WTC11 (cell line): ENCODE results near the gene CHAC1. TPM values are rescaled to one million over a fixed set of nuclear protein-coding genes. Genes with fewer than 3 reads are reported as not detected.

Experiments used
- ATAC-seq: fragments of 200-7000 bp; cut with Tn5 transposase; 2 replicates; pipeline ENCODE4 v1.10.0; 2021; ENCODE audit warnings: mild to moderate bottlenecking, moderate library complexity
- CTCF ChIA-PET: fragments of 300-600 bp; sonication (Branson Sonifier 250); formaldehyde crosslinking; loops from one replicate; lab custom pipeline; 2021; ENCODE audit warnings: antibody characterized with exemption; lab: Charles Lee
- POLR2A ChIA-PET: fragments of 350-600 bp; sonication (Branson Sonifier 250); formaldehyde crosslinking; loops from one replicate; lab custom pipeline; 2021; ENCODE audit warnings: antibody characterized with exemption; lab: Charles Lee
- DNase-seq: peaks from one replicate; pipeline ENCODE4 v3.0.0; 2021; ENCODE audit warnings: low spot score
- H3K27ac Mint-ChIP-seq: 2 replicates; pipeline ENCODE4 v1.8.0; 2021; ENCODE audit warnings: mixed read lengths
- H3K27me3 Mint-ChIP-seq: 2 replicates; pipeline ENCODE4 v1.8.0; 2021; ENCODE audit warnings: low read depth, mild to moderate bottlenecking, moderate library complexity, mixed read lengths
- H3K36me3 Mint-ChIP-seq: 2 replicates; pipeline ENCODE4 v1.8.0; 2021; ENCODE audit warnings: mixed read lengths
- H3K4me1 Mint-ChIP-seq: 2 replicates; pipeline ENCODE4 v1.8.0; 2022; ENCODE audit warnings: mixed read lengths
- H3K4me3 Mint-ChIP-seq: 2 replicates; pipeline ENCODE4 v1.8.0; 2021; ENCODE audit warnings: mild to moderate bottlenecking, moderate library complexity, mixed read lengths
- H3K9me3 Mint-ChIP-seq: 2 replicates; pipeline ENCODE4 v1.8.0; 2021; ENCODE audit warnings: mixed read lengths
- CREB1 ChIP-seq: sonication (generic); formaldehyde crosslinking; IDR thresholded peaks from 2 replicates; pipeline ENCODE4 v1.8.0; 2023; ENCODE audit warnings: mild to moderate bottlenecking, missing genetic modification reagents
- ELF4 ChIP-seq: sonication (generic); formaldehyde crosslinking; IDR thresholded peaks from 2 replicates; pipeline ENCODE4 v1.8.1; 2022; ENCODE audit warnings: low read depth, mild to moderate bottlenecking, moderate library complexity, missing genetic modification reagents
- JUN ChIP-seq: sonication (generic); formaldehyde crosslinking; IDR thresholded peaks from 2 replicates; pipeline ENCODE4 v1.8.0; 2023; ENCODE audit warnings: mild to moderate bottlenecking, missing genetic modification reagents
- KAT7 ChIP-seq: sonication (generic); formaldehyde crosslinking; IDR thresholded peaks from 2 replicates; pipeline ENCODE4 v1.8.1; 2023; ENCODE audit warnings: missing genetic modification reagents, mild to moderate bottlenecking, borderline replicate concordance
- MXD4 ChIP-seq: fragments of 250-450 bp; sonication (Bioruptor Pico); IDR thresholded peaks from 2 replicates; pipeline ENCODE4 v1.8.0; 2021; ENCODE audit warnings: mild to moderate bottlenecking, moderate library complexity, borderline replicate concordance
- MYBL2 ChIP-seq: sonication (generic); formaldehyde crosslinking; IDR thresholded peaks from 2 replicates; pipeline ENCODE4 v1.8.1; 2023; ENCODE audit warnings: mild to moderate bottlenecking, moderate library complexity, missing genetic modification reagents
- NR3C1 ChIP-seq: sonication (generic); formaldehyde crosslinking; conservative IDR thresholded peaks from 2 replicates; pipeline ENCODE4 v1.8.1; 2023; ENCODE audit warnings: low read depth, mild to moderate bottlenecking, missing genetic modification reagents
- SP1 ChIP-seq: sonication (generic); formaldehyde crosslinking; conservative IDR thresholded peaks from 2 replicates; pipeline ENCODE4 v1.8.1; 2022; ENCODE audit warnings: missing genetic modification reagents
- total RNA-seq: library from RNA; stranded (reverse); gene quantifications from 3 replicates; pipeline ENCODE4 v1.2.3, GENCODE V29; 2021
- TF ChIP-seq, protein P1 (sequence below): fragments of 200-600 bp; IDR thresholded peaks from 2 replicates; pipeline ENCODE4 v1.8.0; 2022; ENCODE audit warnings: antibody characterized with exemption
- TF ChIP-seq, protein P2 (sequence below): sonication (generic); formaldehyde crosslinking; IDR thresholded peaks from 2 replicates; pipeline ENCODE4 v1.8.1; 2023; ENCODE audit warnings: mild to moderate bottlenecking, missing genetic modification reagents, moderate library complexity
- TF ChIP-seq, protein P3 (sequence below): sonication (generic); formaldehyde crosslinking; IDR thresholded peaks from 2 replicates; pipeline ENCODE4 v1.8.1; 2022; ENCODE audit warnings: low read depth, mild to moderate bottlenecking, moderate library complexity, missing genetic modification reagents, borderline replicate concordance
- TF ChIP-seq, protein P4 (sequence below): fragments of 250-450 bp; sonication (Bioruptor Pico); IDR thresholded peaks from 2 replicates; pipeline ENCODE4 v1.9.0; 2021; ENCODE audit warnings: mild to moderate bottlenecking
- TF ChIP-seq, protein P5 (sequence below): sonication (generic); formaldehyde crosslinking; conservative IDR thresholded peaks from 2 replicates; pipeline ENCODE4 v1.8.1; 2023; ENCODE audit warnings: mild to moderate bottlenecking, low read depth, missing genetic modification reagents, moderate library complexity
- TF ChIP-seq, protein P6 (sequence below): sonication (generic); formaldehyde crosslinking; IDR thresholded peaks from 2 replicates; pipeline ENCODE4 v1.8.1; 2023; ENCODE audit warnings: mild to moderate bottlenecking, missing genetic modification reagents
- TF ChIP-seq, protein P7 (sequence below): fragments of 250-450 bp; sonication (Bioruptor Pico); IDR thresholded peaks from 2 replicates; pipeline ENCODE4 v2.1.2; 2022; ENCODE audit warnings: mild to moderate bottlenecking, moderate library complexity

The CHAC1 gene
- total RNA-seq, 1 experiment from 2014 or later: 31.0 TPM

DNA sequence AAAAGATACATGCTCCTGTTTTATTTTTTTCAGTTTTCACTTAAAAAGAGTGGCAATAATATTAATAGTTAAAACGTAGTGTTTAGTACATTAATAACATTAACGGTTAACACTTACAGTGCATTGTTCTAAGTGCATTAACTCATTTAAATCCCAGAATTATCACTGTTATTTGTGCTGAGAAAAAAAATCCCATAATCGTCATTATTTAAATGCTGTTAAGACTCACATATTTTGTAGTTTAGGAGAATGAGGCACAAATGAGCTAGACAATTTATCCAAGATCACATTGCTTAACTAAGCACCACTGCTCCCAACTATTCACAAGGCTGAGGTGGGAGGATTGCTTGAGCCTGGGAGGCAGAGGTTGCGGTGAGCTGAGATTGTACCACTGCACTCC, 34.9 kb downstream of the CHAC1 start:
- CTCF ChIA-PET: interaction anchor here (0.9 kb wide), 1 partner anchor 46 kb away, joined by 3 read pairs; no protein-coding TSS in a partner anchor

DNA sequence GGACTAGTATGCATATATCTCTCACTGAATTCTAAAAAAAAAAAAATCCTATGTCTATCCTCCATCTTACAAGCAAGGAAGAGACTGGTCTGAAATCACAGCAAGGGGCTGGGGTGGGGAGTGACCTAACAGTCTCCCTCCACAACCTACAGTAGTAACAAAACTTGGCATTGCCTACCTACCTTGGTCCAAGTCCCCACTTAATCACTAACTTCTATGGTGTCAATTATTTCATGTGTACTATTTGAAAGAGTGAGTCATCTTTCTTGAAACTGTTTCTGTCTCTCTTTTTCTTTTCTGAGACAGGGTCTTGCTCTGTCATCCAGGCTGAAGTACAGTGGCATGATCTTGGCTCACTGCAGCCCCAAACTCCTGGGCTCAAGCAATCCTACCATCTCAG, 36.8 kb downstream of the CHAC1 start:
- Mint-ChIP-seq H3K4me3 (no peak overlapping the region), H3K4me1 (peaks cover 9% of the 10 kb centered on the region), H3K27ac (no peak overlapping the region), H3K36me3 (peaks cover 50% of the 10 kb centered on the region), H3K27me3 (no peaks in the 10 kb centered on the region), H3K9me3 (no peaks in the 10 kb centered on the region)
- DNase-seq (no peak), ATAC-seq (no peak)
- ChIA-PET POLR2A (interaction anchor here (0.6 kb wide), 1 partner anchor 109 kb away, joined by 3 read pairs; no protein-coding TSS in a partner anchor), CTCF (no interaction called here)
- TF ChIP-seq NR3C1 (CRISPR knock-in tag) (no peak), KAT7 (CRISPR knock-in tag) (no peak), SP1 (CRISPR knock-in tag) (no peak)
- TF ChIP-seq, protein P1, sequence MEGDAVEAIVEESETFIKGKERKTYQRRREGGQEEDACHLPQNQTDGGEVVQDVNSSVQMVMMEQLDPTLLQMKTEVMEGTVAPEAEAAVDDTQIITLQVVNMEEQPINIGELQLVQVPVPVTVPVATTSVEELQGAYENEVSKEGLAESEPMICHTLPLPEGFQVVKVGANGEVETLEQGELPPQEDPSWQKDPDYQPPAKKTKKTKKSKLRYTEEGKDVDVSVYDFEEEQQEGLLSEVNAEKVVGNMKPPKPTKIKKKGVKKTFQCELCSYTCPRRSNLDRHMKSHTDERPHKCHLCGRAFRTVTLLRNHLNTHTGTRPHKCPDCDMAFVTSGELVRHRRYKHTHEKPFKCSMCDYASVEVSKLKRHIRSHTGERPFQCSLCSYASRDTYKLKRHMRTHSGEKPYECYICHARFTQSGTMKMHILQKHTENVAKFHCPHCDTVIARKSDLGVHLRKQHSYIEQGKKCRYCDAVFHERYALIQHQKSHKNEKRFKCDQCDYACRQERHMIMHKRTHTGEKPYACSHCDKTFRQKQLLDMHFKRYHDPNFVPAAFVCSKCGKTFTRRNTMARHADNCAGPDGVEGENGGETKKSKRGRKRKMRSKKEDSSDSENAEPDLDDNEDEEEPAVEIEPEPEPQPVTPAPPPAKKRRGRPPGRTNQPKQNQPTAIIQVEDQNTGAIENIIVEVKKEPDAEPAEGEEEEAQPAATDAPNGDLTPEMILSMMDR: no peak

More for the DNA sequence above, 34.9 kb downstream of the CHAC1 start:
- H3K27me3 Mint-ChIP-seq: no peaks in the 10 kb centered on the region
- H3K4me1 Mint-ChIP-seq: peaks cover 8% of the 10 kb centered on the region
- no peaks in the 10 kb centered on the region for H3K9me3 Mint-ChIP-seq
- no peak overlapping the region for H3K4me3 Mint-ChIP-seq
- DNase-seq: no peak
- ATAC-seq: no peak
- peaks cover 67% of the 10 kb centered on the region for H3K36me3 Mint-ChIP-seq
- TF ChIP-seq MXD4 (CRISPR knock-in tag) (no peak), MYBL2 (CRISPR knock-in tag) (no peak), JUN (CRISPR knock-in tag) (no peak), CREB1 (CRISPR knock-in tag) (no peak), ELF4 (CRISPR knock-in tag) (no peak)
- TF ChIP-seq, protein P2, sequence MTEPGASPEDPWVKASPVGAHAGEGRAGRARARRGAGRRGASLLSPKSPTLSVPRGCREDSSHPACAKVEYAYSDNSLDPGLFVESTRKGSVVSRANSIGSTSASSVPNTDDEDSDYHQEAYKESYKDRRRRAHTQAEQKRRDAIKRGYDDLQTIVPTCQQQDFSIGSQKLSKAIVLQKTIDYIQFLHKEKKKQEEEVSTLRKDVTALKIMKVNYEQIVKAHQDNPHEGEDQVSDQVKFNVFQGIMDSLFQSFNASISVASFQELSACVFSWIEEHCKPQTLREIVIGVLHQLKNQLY (CRISPR knock-in tag): no peak
- TF ChIP-seq, protein P3, sequence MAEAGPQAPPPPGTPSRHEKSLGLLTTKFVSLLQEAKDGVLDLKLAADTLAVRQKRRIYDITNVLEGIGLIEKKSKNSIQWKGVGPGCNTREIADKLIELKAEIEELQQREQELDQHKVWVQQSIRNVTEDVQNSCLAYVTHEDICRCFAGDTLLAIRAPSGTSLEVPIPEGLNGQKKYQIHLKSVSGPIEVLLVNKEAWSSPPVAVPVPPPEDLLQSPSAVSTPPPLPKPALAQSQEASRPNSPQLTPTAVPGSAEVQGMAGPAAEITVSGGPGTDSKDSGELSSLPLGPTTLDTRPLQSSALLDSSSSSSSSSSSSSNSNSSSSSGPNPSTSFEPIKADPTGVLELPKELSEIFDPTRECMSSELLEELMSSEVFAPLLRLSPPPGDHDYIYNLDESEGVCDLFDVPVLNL (CRISPR knock-in tag): no peak
- TF ChIP-seq, protein P4, sequence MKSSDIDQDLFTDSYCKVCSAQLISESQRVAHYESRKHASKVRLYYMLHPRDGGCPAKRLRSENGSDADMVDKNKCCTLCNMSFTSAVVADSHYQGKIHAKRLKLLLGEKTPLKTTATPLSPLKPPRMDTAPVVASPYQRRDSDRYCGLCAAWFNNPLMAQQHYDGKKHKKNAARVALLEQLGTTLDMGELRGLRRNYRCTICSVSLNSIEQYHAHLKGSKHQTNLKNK: no peak
- TF ChIP-seq, protein P5, sequence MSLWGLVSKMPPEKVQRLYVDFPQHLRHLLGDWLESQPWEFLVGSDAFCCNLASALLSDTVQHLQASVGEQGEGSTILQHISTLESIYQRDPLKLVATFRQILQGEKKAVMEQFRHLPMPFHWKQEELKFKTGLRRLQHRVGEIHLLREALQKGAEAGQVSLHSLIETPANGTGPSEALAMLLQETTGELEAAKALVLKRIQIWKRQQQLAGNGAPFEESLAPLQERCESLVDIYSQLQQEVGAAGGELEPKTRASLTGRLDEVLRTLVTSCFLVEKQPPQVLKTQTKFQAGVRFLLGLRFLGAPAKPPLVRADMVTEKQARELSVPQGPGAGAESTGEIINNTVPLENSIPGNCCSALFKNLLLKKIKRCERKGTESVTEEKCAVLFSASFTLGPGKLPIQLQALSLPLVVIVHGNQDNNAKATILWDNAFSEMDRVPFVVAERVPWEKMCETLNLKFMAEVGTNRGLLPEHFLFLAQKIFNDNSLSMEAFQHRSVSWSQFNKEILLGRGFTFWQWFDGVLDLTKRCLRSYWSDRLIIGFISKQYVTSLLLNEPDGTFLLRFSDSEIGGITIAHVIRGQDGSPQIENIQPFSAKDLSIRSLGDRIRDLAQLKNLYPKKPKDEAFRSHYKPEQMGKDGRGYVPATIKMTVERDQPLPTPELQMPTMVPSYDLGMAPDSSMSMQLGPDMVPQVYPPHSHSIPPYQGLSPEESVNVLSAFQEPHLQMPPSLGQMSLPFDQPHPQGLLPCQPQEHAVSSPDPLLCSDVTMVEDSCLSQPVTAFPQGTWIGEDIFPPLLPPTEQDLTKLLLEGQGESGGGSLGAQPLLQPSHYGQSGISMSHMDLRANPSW: no peak
- TF ChIP-seq, protein P6, sequence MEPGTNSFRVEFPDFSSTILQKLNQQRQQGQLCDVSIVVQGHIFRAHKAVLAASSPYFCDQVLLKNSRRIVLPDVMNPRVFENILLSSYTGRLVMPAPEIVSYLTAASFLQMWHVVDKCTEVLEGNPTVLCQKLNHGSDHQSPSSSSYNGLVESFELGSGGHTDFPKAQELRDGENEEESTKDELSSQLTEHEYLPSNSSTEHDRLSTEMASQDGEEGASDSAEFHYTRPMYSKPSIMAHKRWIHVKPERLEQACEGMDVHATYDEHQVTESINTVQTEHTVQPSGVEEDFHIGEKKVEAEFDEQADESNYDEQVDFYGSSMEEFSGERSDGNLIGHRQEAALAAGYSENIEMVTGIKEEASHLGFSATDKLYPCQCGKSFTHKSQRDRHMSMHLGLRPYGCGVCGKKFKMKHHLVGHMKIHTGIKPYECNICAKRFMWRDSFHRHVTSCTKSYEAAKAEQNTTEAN: no peak
- TF ChIP-seq, protein P7, sequence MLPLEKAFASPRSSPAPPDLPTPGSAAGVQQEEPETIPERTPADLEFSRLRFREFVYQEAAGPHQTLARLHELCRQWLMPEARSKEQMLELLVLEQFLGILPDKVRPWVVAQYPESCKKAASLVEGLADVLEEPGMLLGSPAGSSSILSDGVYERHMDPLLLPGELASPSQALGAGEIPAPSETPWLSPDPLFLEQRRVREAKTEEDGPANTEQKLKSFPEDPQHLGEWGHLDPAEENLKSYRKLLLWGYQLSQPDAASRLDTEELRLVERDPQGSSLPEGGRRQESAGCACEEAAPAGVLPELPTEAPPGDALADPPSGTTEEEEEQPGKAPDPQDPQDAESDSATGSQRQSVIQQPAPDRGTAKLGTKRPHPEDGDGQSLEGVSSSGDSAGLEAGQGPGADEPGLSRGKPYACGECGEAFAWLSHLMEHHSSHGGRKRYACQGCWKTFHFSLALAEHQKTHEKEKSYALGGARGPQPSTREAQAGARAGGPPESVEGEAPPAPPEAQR: no peak
- TF ChIP-seq, protein P1: no peak
- no peak overlapping the region for H3K27ac Mint-ChIP-seq
- POLR2A ChIA-PET: no interaction called here
